Stimulated activated effector memory CD8-positive, alpha-beta T cell treated with anti-CD3 and anti-CD28 coated beads, Interleukin-12 subunit alpha, Interleukin-12 subunit beta, amount 100 ng/mL, for 72 hours (primary cell): ENCODE results near the gene RRP1B.
A peak's percentile ranks its signal among the peaks of the same experiment; 100 is the strongest.

Source experiments
- ATAC-seq: fragments of 150-1000 bp; cut with Tn5 transposase; 2 replicates; pipeline ENCODE4 v1.10.0; 2021
- DNase-seq, 2 donors: peaks; one replicate each; pipeline ENCODE4 v3.0.0; 2021 to 2022; ENCODE audit warnings: low spot score in 2 of 2
- H3K27ac Mint-ChIP-seq: one replicate; pipeline ENCODE4 v1.8.0; 2022; ENCODE audit warnings: mild to moderate bottlenecking, mixed read lengths
- H3K36me3 Mint-ChIP-seq: one replicate; pipeline ENCODE4 v1.8.0; 2022; ENCODE audit warnings: mild to moderate bottlenecking, mixed read lengths
- H3K4me1 Mint-ChIP-seq: one replicate; pipeline ENCODE4 v1.8.0; 2022; ENCODE audit warnings: mixed read lengths
- H3K4me3 Mint-ChIP-seq: one replicate; pipeline ENCODE4 v1.8.0; 2022; ENCODE audit warnings: mild to moderate bottlenecking, mixed read lengths
- H3K9me3 Mint-ChIP-seq: one replicate; pipeline ENCODE4 v1.8.0; 2022; ENCODE audit warnings: mixed read lengths

The RRP1B gene

GRCh38 chr21:43631411-43632107 lies 27.8 kb upstream of the RRP1B start:
- Mint-ChIP-seq H3K27ac (no peak overlapping the region), H3K36me3 (no peaks in the 10 kb centered on the region), H3K4me3 (no peak overlapping the region), H3K4me1 (no peaks in the 10 kb centered on the region), H3K9me3 (no peaks in the 10 kb centered on the region)
- DNase-seq (no peak), ATAC-seq (no peak)

GRCh38 chr21:43632373-43632905 lies 26.9 kb upstream of the RRP1B start:
- Mint-ChIP-seq H3K9me3 (no peaks in the 10 kb centered on the region), H3K36me3 (no peaks in the 10 kb centered on the region), H3K4me3 (no peak overlapping the region), H3K27ac (no peak overlapping the region), H3K4me1 (no peaks in the 10 kb centered on the region)
- ATAC-seq (no peak), DNase-seq (no peak)

- Mint-ChIP-seq H3K27ac (no peak overlapping the region), H3K4me1 (no peaks in the 10 kb centered on the region), H3K4me3 (no peak overlapping the region), H3K9me3 (no peaks in the 10 kb centered on the region), H3K36me3 (no peaks in the 10 kb centered on the region)
- DNase-seq (no peak), ATAC-seq (no peak)
Observed at GRCh38 chr21:43634618-43635017, 24.7 kb upstream of the RRP1B start.

GRCh38 chr21:43635436-43635835 lies 23.9 kb upstream of the RRP1B start:
- ATAC-seq = no peak
- H3K4me3 Mint-ChIP-seq = no peak overlapping the region
- H3K9me3 Mint-ChIP-seq = no peaks in the 10 kb centered on the region
- no peak overlapping the region for H3K27ac Mint-ChIP-seq
- no peaks in the 10 kb centered on the region for H3K4me1 Mint-ChIP-seq
- H3K36me3 Mint-ChIP-seq = no peaks in the 10 kb centered on the region
- no peak for DNase-seq

- no peaks in the 10 kb centered on the region for H3K9me3 Mint-ChIP-seq
- no peaks in the 10 kb centered on the region for H3K4me1 Mint-ChIP-seq
- H3K36me3 Mint-ChIP-seq = no peaks in the 10 kb centered on the region
- H3K27ac Mint-ChIP-seq = no peak overlapping the region
- no peak overlapping the region for H3K4me3 Mint-ChIP-seq
- no peak for ATAC-seq
- no peak for DNase-seq
Observed at GRCh38 chr21:43637530-43638158, 21.7 kb upstream of the RRP1B start.

- no peak overlapping the region for H3K4me3 Mint-ChIP-seq
- H3K27ac Mint-ChIP-seq = no peak overlapping the region
- DNase-seq (no peak), ATAC-seq (no peak)
- H3K9me3 Mint-ChIP-seq = no peaks in the 10 kb centered on the region
- H3K36me3 Mint-ChIP-seq = no peaks in the 10 kb centered on the region
- H3K4me1 Mint-ChIP-seq = no peaks in the 10 kb centered on the region
Observed at GRCh38 chr21:43639470-43640353, 19.6 kb upstream of the RRP1B start.

GRCh38 chr21:43640400-43640799 lies 19.0 kb upstream of the RRP1B start:
- Mint-ChIP-seq H3K4me3 (no peak overlapping the region), H3K4me1 (peaks cover 2% of the 10 kb centered on the region), H3K36me3 (no peaks in the 10 kb centered on the region), H3K27ac (no peak overlapping the region), H3K9me3 (no peaks in the 10 kb centered on the region)
- ATAC-seq (no peak), DNase-seq (no peak)

- no peaks in the 10 kb centered on the region for H3K36me3 Mint-ChIP-seq
- no peak for ATAC-seq
Observed at GRCh38 chr21:43643193-43643592, 16.2 kb upstream of the RRP1B start.

GRCh38 chr21:43644071-43644470 lies 15.3 kb upstream of the RRP1B start:
- H3K4me3 Mint-ChIP-seq = no peak overlapping the region
- peaks cover 12% of the 10 kb centered on the region for H3K4me1 Mint-ChIP-seq
- H3K36me3 Mint-ChIP-seq = no peaks in the 10 kb centered on the region
- no peak for DNase-seq
- no peak overlapping the region for H3K27ac Mint-ChIP-seq
- no peak for ATAC-seq
- no peaks in the 10 kb centered on the region for H3K9me3 Mint-ChIP-seq

More at GRCh38 chr21:43643193-43643592, 16.2 kb upstream of the RRP1B start:
- H3K9me3 Mint-ChIP-seq = no peaks in the 10 kb centered on the region
- H3K27ac Mint-ChIP-seq = no peak overlapping the region
- no peak overlapping the region for H3K4me3 Mint-ChIP-seq
- DNase-seq = no peak
- H3K4me1 Mint-ChIP-seq = peaks cover 12% of the 10 kb centered on the region

- Mint-ChIP-seq H3K36me3 (no peaks in the 10 kb centered on the region), H3K27ac (no peak overlapping the region), H3K9me3 (no peaks in the 10 kb centered on the region), H3K4me3 (no peak overlapping the region), H3K4me1 (peaks cover 12% of the 10 kb centered on the region)
- ATAC-seq (no peak), DNase-seq (no peak)
Observed at GRCh38 chr21:43644609-43645008, 14.8 kb upstream of the RRP1B start.

GRCh38 chr21:43645136-43645891 lies 14.0 kb upstream of the RRP1B start:
- Mint-ChIP-seq H3K4me3 (no peak overlapping the region), H3K4me1 (peaks cover 12% of the 10 kb centered on the region), H3K27ac (no peak overlapping the region), H3K9me3 (no peaks in the 10 kb centered on the region), H3K36me3 (no peaks in the 10 kb centered on the region)
- DNase-seq (no peak), ATAC-seq (peak; percentile 43)

GRCh38 chr21:43645976-43646375 lies 13.4 kb upstream of the RRP1B start:
- Mint-ChIP-seq H3K4me3 (peak overlapping the region; percentile 13), H3K27ac (no peak overlapping the region), H3K36me3 (no peaks in the 10 kb centered on the region), H3K9me3 (no peaks in the 10 kb centered on the region), H3K4me1 (peaks cover 12% of the 10 kb centered on the region)
- ATAC-seq (no peak), DNase-seq (no peak)

- no peaks in the 10 kb centered on the region for H3K36me3 Mint-ChIP-seq
- H3K4me1 Mint-ChIP-seq = peaks cover 12% of the 10 kb centered on the region
- no peak overlapping the region for H3K27ac Mint-ChIP-seq
- ATAC-seq (peak; percentile 97), DNase-seq (peak; percentile 85 to 90)
- peak overlapping the region; percentile 13 for H3K4me3 Mint-ChIP-seq
- no peaks in the 10 kb centered on the region for H3K9me3 Mint-ChIP-seq
Observed at GRCh38 chr21:43646550-43647260, 12.7 kb upstream of the RRP1B start.

- Mint-ChIP-seq H3K4me1 (peaks cover 12% of the 10 kb centered on the region), H3K9me3 (no peaks in the 10 kb centered on the region), H3K4me3 (no peak overlapping the region), H3K36me3 (no peaks in the 10 kb centered on the region), H3K27ac (no peak overlapping the region)
- DNase-seq = no peak
- no peak for ATAC-seq
Observed at GRCh38 chr21:43648171-43648570, 11.2 kb upstream of the RRP1B start.
